Smooth muscle cell (in vitro differentiated cells): Measurements from ENCODE around the gene KLHL26. TPM values are rescaled to one million over a fixed set of nuclear protein-coding genes. Genes with fewer than 3 reads are reported as not detected.

Source experiments
- DNase-seq: peaks from one replicate; lab custom pipeline; 2025; ENCODE audit not compliant: unreplicated experiment; lab: John Stamatoyannopoulos, UW
- H2AFZ ChIP-seq: fragments of 200-600 bp; sonication (generic); 2 replicates; pipeline ENCODE4 v1.6.0; 2016; ENCODE audit warnings: antibody characterized with exemption, low read depth, mild to moderate bottlenecking
- H3F3A ChIP-seq: fragments of 200-600 bp; sonication (generic); 2 replicates; pipeline ENCODE4 v1.6.0; 2017; ENCODE audit warnings: antibody characterized with exemption, low read depth
- H3K27ac ChIP-seq: fragments of 200-600 bp; sonication (generic); 2 replicates; pipeline ENCODE4 v1.5.1; 2016; ENCODE audit warnings: low read depth, mild to moderate bottlenecking
- H3K27me3 ChIP-seq: fragments of 200-600 bp; sonication (generic); 2 replicates; pipeline ENCODE4 v1.6.1; 2016; ENCODE audit warnings: low read depth, mild to moderate bottlenecking
- H3K36me3 ChIP-seq: fragments of 200-600 bp; sonication (generic); 2 replicates; pipeline ENCODE4 v1.5.1; 2016; ENCODE audit warnings: low read depth
- H3K4me1 ChIP-seq: fragments of 200-600 bp; sonication (generic); 2 replicates; pipeline ENCODE4 v1.5.1; 2016; ENCODE audit warnings: low read depth
- H3K4me2 ChIP-seq: fragments of 200-600 bp; sonication (generic); 2 replicates; pipeline ENCODE4 v1.6.0; 2016; ENCODE audit warnings: mild to moderate bottlenecking
- H3K4me3 ChIP-seq: fragments of 200-600 bp; sonication (generic); 2 replicates; pipeline ENCODE4 v1.5.1; 2016; ENCODE audit warnings: mild to moderate bottlenecking
- H3K79me2 ChIP-seq: fragments of 200-600 bp; sonication (generic); 2 replicates; pipeline ENCODE4 v1.6.0; 2016; ENCODE audit warnings: low read depth, mild to moderate bottlenecking
- H3K9ac ChIP-seq: fragments of 200-600 bp; sonication (generic); 2 replicates; pipeline ENCODE4 v1.6.0; 2016; ENCODE audit warnings: low read depth
- H3K9me3 ChIP-seq: fragments of 200-600 bp; sonication (generic); replicated peaks from 2 replicates; pipeline ENCODE4 v1.5.1; 2016; ENCODE audit warnings: low read depth
- H4K20me1 ChIP-seq: fragments of 200-600 bp; sonication (generic); 2 replicates; pipeline ENCODE4 v1.6.0; 2016; ENCODE audit warnings: low read depth
- CTCF ChIP-seq: fragments of 200-600 bp; sonication (generic); IDR thresholded peaks from 2 replicates; pipeline ENCODE4 v1.5.1; 2017; ENCODE audit warnings: borderline replicate concordance, mild to moderate bottlenecking, antibody characterized with exemption; ENCODE audit not compliant: insufficient read depth, poor library complexity, severe bottlenecking
- WGBS: methylation state at CpG from one replicate; pipeline ENCODE4 v1.1.7; 2016; ENCODE audit warnings: low lambda C conversion rate; 5-methylcytosine and 5-hydroxymethylcytosine counted together
- polyA plus RNA-seq: library from polyadenylated mRNA; unstranded; fragments of >200 nt; fragmentation: Nextera tagmentation; extraction: Ambion mirVana; gene quantifications from 2 replicates; pipeline ENCODE4 v1.2.1, GENCODE V29; 2016
- total RNA-seq: library from RNA; depleted of rRNA; stranded (reverse); fragments of >200 nt; gene quantifications from 2 replicates; pipeline ENCODE4 v1.2.3, GENCODE V29; 2014

KLHL26 gene
- total and polyA plus RNA-seq, 2 experiments from 2014 or later: 3.9 to 7.6 TPM

DNA sequence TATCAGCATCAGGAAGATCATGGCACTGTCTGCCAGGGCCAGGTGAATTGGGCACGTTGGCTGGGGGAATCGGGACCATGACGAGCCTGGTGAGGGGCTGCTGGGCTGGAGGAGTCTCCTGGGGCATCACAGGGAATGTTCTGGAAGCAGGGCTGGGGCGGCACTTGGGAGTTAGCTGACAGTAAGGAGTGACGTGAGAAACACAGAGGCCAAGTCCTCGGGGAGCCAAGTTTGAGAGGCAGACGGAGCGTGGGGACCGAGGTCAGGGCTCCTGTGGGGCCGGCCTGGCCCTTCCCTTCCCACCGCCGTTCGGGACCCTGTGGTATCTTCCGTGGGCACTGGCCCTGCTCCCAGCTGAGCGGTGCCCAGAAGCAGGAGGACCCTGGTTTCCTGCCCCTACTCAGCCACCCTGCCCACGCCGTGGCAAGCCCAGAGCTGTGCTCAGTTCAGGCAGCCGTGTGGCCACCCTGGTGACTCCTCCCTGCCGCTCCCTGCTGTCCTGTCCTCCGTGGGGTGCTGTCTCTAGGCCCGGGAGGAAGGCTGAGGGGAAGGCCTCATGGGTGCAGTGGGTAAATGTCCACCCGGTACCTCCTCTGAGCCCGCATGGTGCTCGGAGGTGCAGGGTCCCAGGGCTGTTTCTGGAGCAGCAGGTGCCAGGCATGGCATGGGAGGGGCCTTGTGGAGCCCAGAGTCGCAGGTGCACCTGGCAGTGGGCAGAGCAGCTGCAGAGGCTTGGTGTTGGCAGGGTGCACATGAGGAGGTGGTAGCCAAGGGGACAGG lies 71.8 kb downstream of the KLHL26 start:
- Histone ChIP-seq H3K79me2 (peaks cover 33% of the 10 kb centered on the region), H4K20me1 (peaks cover 92% of the 10 kb centered on the region), H3K9ac (no peak overlapping the region), H3K4me2 (no peak overlapping the region), H3K36me3 (no peaks in the 10 kb centered on the region), H2AFZ (no peak overlapping the region), H3K4me3 (no peak overlapping the region), H3K9me3 (no peaks in the 10 kb centered on the region), H3K4me1 (no peaks in the 10 kb centered on the region), H3K27ac (no peak overlapping the region), H3F3A (no peaks in the 10 kb centered on the region), H3K27me3 (no peaks in the 10 kb centered on the region)
- no peak for DNase-seq
- whole genome bisulfite sequencing: 94% methylated on average over 25 of the region's 25 CpGs
- no peak for TF ChIP-seq CTCF

GRCh38 chr19:18709546-18709945 lies 72.7 kb downstream of the KLHL26 start:
- H3K4me1 ChIP-seq: no peaks in the 10 kb centered on the region
- H3K4me3 ChIP-seq: no peak overlapping the region
- no peaks in the 10 kb centered on the region for H3K36me3 ChIP-seq
- 93% methylated on average over 10 of the region's 10 CpGs for WGBS
- peaks cover 88% of the 10 kb centered on the region for H4K20me1 ChIP-seq
- no peaks in the 10 kb centered on the region for H3K27me3 ChIP-seq
- no peak overlapping the region for H2AFZ ChIP-seq
- no peak for DNase-seq
- H3K9ac ChIP-seq: no peak overlapping the region
- H3K27ac ChIP-seq: no peak overlapping the region
- no peak for TF ChIP-seq CTCF
- peaks cover 28% of the 10 kb centered on the region for H3K79me2 ChIP-seq
- H3K9me3 ChIP-seq: no peaks in the 10 kb centered on the region
- no peaks in the 10 kb centered on the region for H3F3A ChIP-seq
- H3K4me2 ChIP-seq: no peak overlapping the region

DNA sequence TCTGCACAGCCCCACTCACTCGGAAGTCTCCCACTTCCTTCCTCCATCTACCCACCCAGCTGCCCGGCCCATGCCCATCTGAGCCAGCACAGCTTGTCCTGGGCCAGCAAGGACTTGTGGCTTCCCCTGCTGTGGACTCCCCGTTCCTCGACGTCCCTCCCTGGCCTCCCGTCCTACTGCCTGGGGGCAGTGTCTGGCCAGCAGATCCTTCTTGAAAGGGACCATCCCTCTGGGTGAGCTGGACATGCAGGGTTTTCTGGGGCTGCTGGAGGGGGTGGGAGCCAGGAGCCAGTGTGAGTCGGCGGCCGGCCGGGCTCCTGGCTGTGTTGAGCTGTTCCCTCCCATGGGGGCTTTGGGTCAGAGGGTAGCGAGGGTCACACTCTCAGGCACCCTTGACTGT lies 73.4 kb downstream of the KLHL26 start:
- Histone ChIP-seq H3K4me1 (no peaks in the 10 kb centered on the region), H4K20me1 (peaks cover 90% of the 10 kb centered on the region), H3K9me3 (no peaks in the 10 kb centered on the region), H3K4me2 (no peak overlapping the region), H3K36me3 (no peaks in the 10 kb centered on the region), H3K27ac (no peak overlapping the region), H3K4me3 (no peak overlapping the region), H3K27me3 (no peaks in the 10 kb centered on the region), H2AFZ (no peak overlapping the region), H3F3A (no peaks in the 10 kb centered on the region), H3K9ac (no peak overlapping the region), H3K79me2 (peaks cover 31% of the 10 kb centered on the region)
- WGBS: 72% methylated on average over 11 of the region's 11 CpGs
- TF ChIP-seq CTCF: no peak
- DNase-seq: no peak
